ENCODE data around the gene KLF2.
A peak's percentile ranks its signal among the peaks of the same experiment; 100 is the strongest.

Gene KLF2

DNA sequence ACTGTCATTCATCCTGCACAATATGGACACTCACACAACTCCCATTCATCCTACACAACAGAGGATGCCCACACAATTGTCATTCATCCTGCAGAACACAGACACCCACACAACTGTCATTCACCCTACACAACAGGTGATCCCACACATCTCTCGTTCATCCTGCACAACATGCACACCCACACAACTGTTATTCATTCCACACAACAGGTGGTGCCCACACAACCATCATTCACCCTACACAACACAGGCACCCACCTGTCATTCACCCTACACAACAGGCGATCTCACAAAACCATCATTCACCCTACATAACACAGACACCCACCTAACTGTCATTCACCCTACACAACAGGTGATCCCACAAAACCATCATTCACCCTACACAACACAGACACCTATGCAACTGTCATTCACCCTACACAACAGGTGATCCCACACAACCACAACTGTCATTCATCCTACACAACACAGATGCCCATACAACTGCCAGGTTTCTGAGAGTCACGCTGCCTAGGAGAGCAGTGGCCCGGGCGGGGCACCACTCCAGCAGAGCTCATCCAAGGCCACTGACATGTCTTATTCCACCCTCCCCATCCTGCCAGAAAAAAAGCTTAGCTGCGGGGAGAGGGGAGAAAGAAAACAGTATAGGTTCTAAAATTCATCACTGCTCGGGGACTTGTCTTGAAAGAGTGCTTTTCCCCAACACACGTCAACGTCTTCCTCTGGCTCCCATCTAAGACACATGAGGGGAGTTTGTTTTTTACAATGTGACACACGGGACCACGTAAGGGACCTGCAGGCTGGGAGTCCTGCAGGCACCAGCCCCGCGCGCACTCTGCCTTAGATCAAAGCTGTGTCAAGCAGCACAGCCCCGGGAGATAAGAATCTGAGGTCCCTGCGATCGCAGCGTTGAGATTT lies 44.0 kb downstream of the KLF2 start:
- no peaks in the 10 kb centered on the region for H3K9me3 ChIP-seq (ENCODE audit: control insufficient read depth, low read length)
- no peaks in the 10 kb centered on the region for H3K27me3 ChIP-seq (replicated peaks; ENCODE audit: control insufficient read depth, insufficient read depth, low read length, poor library complexity, severe bottlenecking)
- peak; percentile 68 to 81 (median 69) for DNase-seq
- peak overlapping the region; percentile 95 for H3K27ac ChIP-seq (ENCODE audit: insufficient read depth, low read length, poor library complexity, severe bottlenecking)
- no peaks in the 10 kb centered on the region for H3K36me3 ChIP-seq (ENCODE audit: control insufficient read depth, insufficient read depth, low read length)
- H3K4me3 ChIP-seq (ENCODE audit: insufficient read depth, low read depth, low read length, poor library complexity, severe bottlenecking), result peak overlapping the region; percentile 47
- peaks cover 89% of the 10 kb centered on the region for H3K4me1 ChIP-seq (ENCODE audit: control insufficient read depth, insufficient read depth, low read length, poor library complexity, severe bottlenecking)

GRCh38 chr19:16369306-16369663 lies 44.7 kb downstream of the KLF2 start:
- Histone ChIP-seq H3K4me1 (ENCODE audit: control insufficient read depth, insufficient read depth, low read length, poor library complexity, severe bottlenecking) (peaks cover 89% of the 10 kb centered on the region), H3K4me3 (ENCODE audit: insufficient read depth, low read depth, low read length, poor library complexity, severe bottlenecking) (peak overlapping the region; percentile 47), H3K9me3 (ENCODE audit: control insufficient read depth, low read length) (no peaks in the 10 kb centered on the region), H3K27ac (ENCODE audit: insufficient read depth, low read length, poor library complexity, severe bottlenecking) (peak overlapping the region; percentile 95), H3K27me3 (replicated peaks; ENCODE audit: control insufficient read depth, insufficient read depth, low read length, poor library complexity, severe bottlenecking) (no peaks in the 10 kb centered on the region), H3K36me3 (ENCODE audit: control insufficient read depth, insufficient read depth, low read length) (no peaks in the 10 kb centered on the region)
- DNase-seq, result no peak

DNA sequence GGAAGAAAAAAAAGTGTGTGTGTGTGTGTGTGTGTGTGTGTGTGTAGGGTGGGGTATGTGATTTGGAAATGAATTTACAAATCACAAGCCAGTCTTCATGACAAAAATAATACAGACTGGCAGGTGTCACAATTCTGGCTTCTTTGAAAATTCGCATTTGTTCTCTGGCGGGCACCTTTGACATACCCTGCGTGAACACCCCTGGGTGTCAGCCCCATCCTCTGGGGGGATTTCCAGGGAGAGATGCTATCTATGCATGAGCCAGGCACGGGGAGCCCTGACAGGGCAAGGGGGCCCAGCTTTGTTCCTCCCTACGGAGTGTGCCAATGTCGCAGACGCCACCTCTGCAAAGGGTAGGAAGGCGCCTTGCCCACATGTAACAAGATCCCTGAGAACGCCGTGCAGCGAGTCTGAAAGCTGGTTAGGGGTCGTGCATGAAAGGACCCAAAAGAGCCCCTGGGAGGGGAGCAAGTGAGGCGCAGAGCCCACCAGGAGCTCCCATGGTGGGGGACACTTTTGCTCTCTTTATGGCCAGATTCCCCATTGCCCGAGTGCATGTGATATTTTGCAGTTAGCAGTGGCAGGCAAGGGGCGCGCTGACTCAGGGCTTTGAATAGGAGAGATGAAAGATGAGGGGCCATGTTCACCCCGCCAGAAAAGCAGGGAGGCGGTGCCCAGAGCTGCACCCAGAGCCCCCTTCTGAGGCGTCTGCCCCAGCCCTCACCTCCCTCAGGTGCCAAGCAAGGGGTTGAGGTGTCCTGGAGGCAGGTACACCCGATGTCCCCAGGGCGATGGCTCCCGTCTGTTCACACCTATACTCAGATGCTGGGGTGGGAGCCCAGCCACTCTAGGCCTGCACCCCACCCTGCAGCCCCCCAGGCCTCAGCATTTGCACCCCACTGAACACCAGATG lies 45.3 kb downstream of the KLF2 start:
- H3K27ac ChIP-seq (ENCODE audit: insufficient read depth, low read length, poor library complexity, severe bottlenecking), result peak overlapping the region; percentile 95
- H3K4me1 ChIP-seq (ENCODE audit: control insufficient read depth, insufficient read depth, low read length, poor library complexity, severe bottlenecking), result peaks cover 89% of the 10 kb centered on the region

DNA sequence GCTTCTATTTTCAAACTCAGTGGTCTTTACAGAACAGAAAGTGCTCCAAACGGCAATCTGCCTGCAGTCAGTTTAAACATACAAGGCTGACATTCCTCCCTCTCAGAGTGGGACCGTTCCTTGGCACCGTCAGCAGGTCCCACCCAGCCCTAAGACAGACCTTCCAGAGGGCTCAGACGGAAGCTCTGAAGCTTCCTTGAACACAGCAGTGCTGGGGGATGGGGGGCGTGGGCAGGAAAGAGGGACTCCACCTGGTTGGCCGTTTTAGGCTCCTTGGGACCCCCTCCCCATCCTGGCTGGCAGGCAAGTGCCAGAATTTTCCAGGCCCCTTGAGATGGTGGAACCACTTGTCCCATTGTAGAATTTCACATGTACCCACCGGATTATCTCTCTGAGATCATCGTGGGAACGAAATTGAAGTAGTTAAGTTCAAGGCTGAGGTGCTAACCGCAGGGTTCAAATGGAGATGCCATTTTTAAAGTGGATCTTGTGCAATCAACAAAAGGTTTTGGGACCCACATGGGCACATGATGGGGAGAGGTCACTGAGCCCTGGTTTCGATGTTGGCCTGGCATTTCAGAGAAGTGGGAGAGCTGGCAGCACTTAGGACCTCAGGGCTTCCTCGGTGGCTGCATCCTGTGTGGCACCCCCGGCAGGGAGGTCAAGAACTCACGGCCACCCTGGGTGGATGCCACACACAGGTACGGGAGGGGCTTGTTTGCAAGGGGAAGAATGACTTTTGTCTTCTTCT lies 46.2 kb downstream of the KLF2 start:
- Histone ChIP-seq H3K27ac (ENCODE audit: insufficient read depth, low read length, poor library complexity, severe bottlenecking) (peak overlapping the region; percentile 95), H3K9me3 (ENCODE audit: control insufficient read depth, low read length) (no peaks in the 10 kb centered on the region), H3K4me1 (ENCODE audit: control insufficient read depth, insufficient read depth, low read length, poor library complexity, severe bottlenecking) (peaks cover 89% of the 10 kb centered on the region), H3K4me3 (ENCODE audit: insufficient read depth, low read depth, low read length, poor library complexity, severe bottlenecking) (peak overlapping the region; percentile 29), H3K36me3 (ENCODE audit: control insufficient read depth, insufficient read depth, low read length) (no peaks in the 10 kb centered on the region), H3K27me3 (replicated peaks; ENCODE audit: control insufficient read depth, insufficient read depth, low read length, poor library complexity, severe bottlenecking) (no peaks in the 10 kb centered on the region)
- no peak for DNase-seq

More for the DNA sequence above, 45.3 kb downstream of the KLF2 start:
- H3K9me3 ChIP-seq (ENCODE audit: control insufficient read depth, low read length), result no peaks in the 10 kb centered on the region
- no peaks in the 10 kb centered on the region for H3K27me3 ChIP-seq (replicated peaks; ENCODE audit: control insufficient read depth, insufficient read depth, low read length, poor library complexity, severe bottlenecking)
- peak overlapping the region; percentile 47 for H3K4me3 ChIP-seq (ENCODE audit: insufficient read depth, low read depth, low read length, poor library complexity, severe bottlenecking)
- peak; percentile 77 to 87 (median 79) for DNase-seq
- H3K36me3 ChIP-seq (ENCODE audit: control insufficient read depth, insufficient read depth, low read length), result no peaks in the 10 kb centered on the region

DNA sequence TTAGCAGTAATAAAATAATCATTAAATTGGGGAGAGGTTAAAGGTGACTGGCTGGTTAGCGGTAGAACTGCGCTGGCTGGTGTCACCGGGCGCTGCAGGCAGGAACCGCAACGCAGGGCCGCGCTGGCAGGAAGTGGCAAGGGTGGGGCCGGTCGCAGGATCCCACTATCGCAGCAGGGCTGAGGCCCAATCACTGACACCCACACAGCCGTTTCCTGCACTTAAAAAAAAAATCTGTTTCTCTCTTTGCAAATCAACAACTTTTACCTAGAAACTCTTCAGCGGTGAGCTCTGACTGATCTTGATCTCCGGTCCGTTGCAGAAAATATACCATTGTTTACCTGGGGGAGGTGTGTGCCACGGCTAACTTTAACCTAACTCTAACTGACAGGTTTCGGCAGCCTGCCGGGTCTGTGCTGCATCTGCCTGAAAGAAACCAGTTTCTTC lies 46.9 kb downstream of the KLF2 start:
- Histone ChIP-seq H3K4me1 (ENCODE audit: control insufficient read depth, insufficient read depth, low read length, poor library complexity, severe bottlenecking) (peaks cover 91% of the 10 kb centered on the region), H3K9me3 (ENCODE audit: control insufficient read depth, low read length) (no peaks in the 10 kb centered on the region), H3K4me3 (ENCODE audit: insufficient read depth, low read depth, low read length, poor library complexity, severe bottlenecking) (peak overlapping the region; percentile 30), H3K36me3 (ENCODE audit: control insufficient read depth, insufficient read depth, low read length) (no peaks in the 10 kb centered on the region), H3K27me3 (replicated peaks; ENCODE audit: control insufficient read depth, insufficient read depth, low read length, poor library complexity, severe bottlenecking) (no peaks in the 10 kb centered on the region), H3K27ac (ENCODE audit: insufficient read depth, low read length, poor library complexity, severe bottlenecking) (peak overlapping the region; percentile 95)
- peak; percentile 87 to 89 (median 89) for DNase-seq

- no peaks in the 10 kb centered on the region for H3K9me3 ChIP-seq (ENCODE audit: control insufficient read depth, low read length)
- peak overlapping the region; percentile 30 for H3K4me3 ChIP-seq (ENCODE audit: insufficient read depth, low read depth, low read length, poor library complexity, severe bottlenecking)
- no peaks in the 10 kb centered on the region for H3K27me3 ChIP-seq (replicated peaks; ENCODE audit: control insufficient read depth, insufficient read depth, low read length, poor library complexity, severe bottlenecking)
- peaks cover 92% of the 10 kb centered on the region for H3K4me1 ChIP-seq (ENCODE audit: control insufficient read depth, insufficient read depth, low read length, poor library complexity, severe bottlenecking)
- DNase-seq, result no peak
- H3K27ac ChIP-seq (ENCODE audit: insufficient read depth, low read length, poor library complexity, severe bottlenecking), result peak overlapping the region; percentile 95
- H3K36me3 ChIP-seq (ENCODE audit: control insufficient read depth, insufficient read depth, low read length), result no peaks in the 10 kb centered on the region
Measured at GRCh38 chr19:16372065-16372915, 47.7 kb downstream of the KLF2 start.

- Histone ChIP-seq H3K36me3 (ENCODE audit: control insufficient read depth, insufficient read depth, low read length) (no peaks in the 10 kb centered on the region), H3K27ac (ENCODE audit: insufficient read depth, low read length, poor library complexity, severe bottlenecking) (peak overlapping the region; percentile 95)
Measured at GRCh38 chr19:16373079-16373478, 48.5 kb downstream of the KLF2 start.

GRCh38 chr19:16373532-16373931 lies 48.9 kb downstream of the KLF2 start:
- peak overlapping the region; percentile 11 for H3K4me3 ChIP-seq (ENCODE audit: insufficient read depth, low read depth, low read length, poor library complexity, severe bottlenecking)
- DNase-seq, result no peak
- H3K9me3 ChIP-seq (ENCODE audit: control insufficient read depth, low read length), result no peaks in the 10 kb centered on the region
- no peaks in the 10 kb centered on the region for H3K36me3 ChIP-seq (ENCODE audit: control insufficient read depth, insufficient read depth, low read length)
- no peaks in the 10 kb centered on the region for H3K27me3 ChIP-seq (replicated peaks; ENCODE audit: control insufficient read depth, insufficient read depth, low read length, poor library complexity, severe bottlenecking)
- peak overlapping the region; percentile 95 for H3K27ac ChIP-seq (ENCODE audit: insufficient read depth, low read length, poor library complexity, severe bottlenecking)
- H3K4me1 ChIP-seq (ENCODE audit: control insufficient read depth, insufficient read depth, low read length, poor library complexity, severe bottlenecking), result peaks cover 94% of the 10 kb centered on the region

More at GRCh38 chr19:16373079-16373478, 48.5 kb downstream of the KLF2 start:
- Histone ChIP-seq H3K27me3 (replicated peaks; ENCODE audit: control insufficient read depth, insufficient read depth, low read length, poor library complexity, severe bottlenecking) (no peaks in the 10 kb centered on the region), H3K4me3 (ENCODE audit: insufficient read depth, low read depth, low read length, poor library complexity, severe bottlenecking) (peak overlapping the region; percentile 23), H3K4me1 (ENCODE audit: control insufficient read depth, insufficient read depth, low read length, poor library complexity, severe bottlenecking) (peaks cover 94% of the 10 kb centered on the region), H3K9me3 (ENCODE audit: control insufficient read depth, low read length) (no peaks in the 10 kb centered on the region)
- no peak for DNase-seq

DNA sequence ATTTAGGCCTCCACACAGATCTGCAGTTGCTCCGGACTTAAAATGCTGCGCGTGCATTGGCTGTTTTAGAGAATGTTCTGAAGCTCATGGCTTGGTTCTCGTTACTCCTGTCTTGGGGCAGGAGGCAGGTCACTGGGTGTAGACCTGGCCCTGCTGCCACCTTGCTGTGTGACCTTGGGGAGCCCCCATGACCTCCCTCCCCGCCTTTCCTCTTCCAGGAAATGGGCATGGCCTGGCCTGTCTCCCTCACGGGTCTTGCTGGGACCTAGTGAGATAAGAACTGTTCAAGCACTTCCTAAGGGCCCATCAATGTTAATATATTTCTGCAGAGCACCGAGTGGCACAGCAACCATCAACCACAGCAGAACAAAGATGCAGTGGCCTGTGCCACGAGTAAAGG lies 49.4 kb downstream of the KLF2 start:
- Histone ChIP-seq H3K9me3 (ENCODE audit: control insufficient read depth, low read length) (no peaks in the 10 kb centered on the region), H3K4me1 (ENCODE audit: control insufficient read depth, insufficient read depth, low read length, poor library complexity, severe bottlenecking) (peaks cover 91% of the 10 kb centered on the region), H3K27me3 (replicated peaks; ENCODE audit: control insufficient read depth, insufficient read depth, low read length, poor library complexity, severe bottlenecking) (no peaks in the 10 kb centered on the region), H3K27ac (ENCODE audit: insufficient read depth, low read length, poor library complexity, severe bottlenecking) (peak overlapping the region; percentile 95), H3K36me3 (ENCODE audit: control insufficient read depth, insufficient read depth, low read length) (no peaks in the 10 kb centered on the region), H3K4me3 (ENCODE audit: insufficient read depth, low read depth, low read length, poor library complexity, severe bottlenecking) (peak overlapping the region; percentile 11)
- DNase-seq, result no peak
